SIG-M5 treated with dmso at 0.1 percent for 504 hours (cell line): ENCODE data around the gene RHBDF2.
A peak's percentile ranks its signal among the peaks of the same experiment; 100 is the strongest.

Experiments
- DNase-seq: peaks from one replicate; lab custom pipeline; 2025; ENCODE audit not compliant: unreplicated experiment; lab: John Stamatoyannopoulos, UW

RHBDF2 gene

DNA sequence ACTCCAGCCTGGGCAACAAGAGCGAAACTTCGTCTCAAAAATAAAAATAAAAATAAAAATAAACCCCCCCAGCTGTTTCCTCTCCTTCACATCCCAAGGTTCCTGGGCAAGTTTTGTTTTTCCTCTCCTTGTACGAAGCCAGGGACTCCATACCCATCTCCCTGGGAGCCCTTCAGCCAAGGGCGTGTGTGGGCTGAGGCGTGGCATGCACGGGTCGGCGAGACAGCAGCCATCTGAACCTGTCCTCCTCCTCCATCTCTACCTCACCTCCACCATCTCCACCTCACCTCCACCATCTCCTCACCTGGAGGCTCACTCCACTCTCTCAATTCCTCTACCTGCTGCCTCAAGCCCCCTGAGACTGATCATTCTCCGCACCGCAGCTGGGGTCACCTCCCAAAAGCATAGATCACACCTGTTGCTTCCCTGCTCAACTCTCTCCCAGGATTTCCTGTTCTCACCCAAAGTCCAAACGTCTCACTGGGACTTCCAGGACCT, 16.9 kb downstream of the RHBDF2 start:
- no peak for DNase-seq

DNA sequence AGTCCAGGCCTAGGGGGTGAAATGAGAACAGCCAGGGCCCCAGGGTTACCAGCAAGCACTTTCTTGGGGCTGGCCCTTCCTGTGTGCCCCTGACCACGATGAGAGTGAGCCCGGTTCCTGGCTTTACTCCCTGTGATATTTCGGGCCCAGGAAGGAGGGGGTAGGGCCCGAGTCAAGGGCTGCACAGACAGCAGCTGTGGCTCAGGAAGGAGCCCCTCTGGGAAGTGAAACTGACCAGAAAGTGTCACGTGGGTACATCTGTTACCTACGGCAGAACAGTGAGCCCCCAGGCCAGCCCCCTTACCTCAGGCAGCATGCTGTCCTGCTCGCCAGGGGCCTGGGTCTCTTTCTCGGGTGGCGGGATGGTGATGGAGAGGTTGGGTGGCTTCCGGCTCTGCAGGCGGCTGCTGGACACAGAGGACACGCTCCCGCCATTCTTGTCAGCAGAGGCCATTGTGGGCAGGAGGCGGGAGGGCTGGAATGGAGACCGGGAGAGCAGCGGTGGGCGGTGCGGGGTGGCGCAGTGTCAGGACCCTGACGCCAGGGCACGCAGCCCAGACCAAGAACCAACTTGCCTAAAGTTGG, 20.1 kb downstream of the RHBDF2 start:
- peak; percentile 72 for DNase-seq

- DNase-seq: peak; percentile 71
Measured at GRCh38 chr17:76480632-76481031, 20.6 kb downstream of the RHBDF2 start.

DNA sequence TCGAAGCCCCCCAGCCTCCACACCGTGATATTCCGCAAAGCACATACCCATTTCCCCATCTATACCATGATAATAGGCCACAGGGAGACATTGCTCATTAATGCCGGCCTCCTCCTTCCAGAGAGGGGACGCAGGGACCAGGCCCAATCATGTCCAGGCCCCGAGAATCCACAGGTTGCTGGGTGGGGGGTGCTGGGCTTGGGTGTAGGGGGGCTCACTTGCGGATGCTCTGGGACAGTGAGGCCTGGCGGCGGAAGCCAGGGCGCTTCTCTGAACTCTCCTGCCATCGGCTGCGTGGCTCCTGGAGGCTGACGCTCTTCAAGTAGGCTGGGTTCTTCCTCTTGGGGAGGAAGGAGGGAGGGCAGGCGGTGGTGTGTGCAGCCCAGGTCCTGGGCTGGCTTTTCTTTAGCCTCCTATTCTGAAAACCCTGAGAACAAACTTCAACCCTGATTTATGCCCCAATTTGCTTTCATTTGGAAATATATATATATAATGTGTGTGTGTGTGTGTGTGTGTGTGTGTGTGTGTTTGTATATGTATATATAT, 21.6 kb downstream of the RHBDF2 start:
- no peak for DNase-seq

- DNase-seq: no peak
Measured at GRCh38 chr17:76478730-76479514, 22.3 kb downstream of the RHBDF2 start.

DNA sequence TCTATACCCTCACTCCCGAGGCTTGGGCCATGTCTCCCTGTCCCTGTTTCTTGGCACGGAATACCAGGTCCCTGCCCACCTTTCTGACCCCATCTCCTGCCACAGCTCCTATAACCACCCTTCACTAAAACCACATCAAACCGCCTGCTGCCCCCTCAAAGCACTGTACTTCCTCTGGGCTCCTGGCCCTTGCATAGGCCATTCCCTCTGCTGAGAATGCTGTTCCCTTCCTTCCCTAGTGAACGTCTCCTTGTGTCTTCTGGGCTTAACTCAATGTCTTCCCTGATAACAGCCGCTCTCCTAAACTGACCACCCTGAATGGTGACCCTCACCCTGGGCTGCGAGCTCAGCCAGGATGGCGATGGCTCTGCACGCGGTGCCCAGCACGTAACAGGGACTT, 23.1 kb downstream of the RHBDF2 start:
- DNase-seq: no peak

DNA sequence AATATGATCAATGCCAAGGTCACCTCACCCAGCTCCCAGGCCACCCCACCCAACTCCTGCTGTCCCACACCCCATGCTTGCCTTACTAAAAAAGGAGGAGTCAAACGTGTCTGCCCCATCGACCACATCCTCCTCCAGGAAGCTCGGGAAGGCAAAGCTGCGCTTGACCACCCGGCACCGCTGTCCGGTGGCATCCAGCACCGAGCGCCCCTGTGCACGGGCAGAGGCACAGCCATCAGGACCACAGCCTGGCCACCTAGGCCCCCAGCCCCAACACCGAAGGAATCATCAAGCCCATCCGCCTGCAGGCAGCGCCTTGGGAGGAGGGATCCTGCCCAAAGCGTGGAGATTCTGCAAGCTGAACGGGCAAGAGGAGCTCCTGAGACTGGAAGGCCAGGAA, 23.6 kb downstream of the RHBDF2 start:
- DNase-seq: no peak

DNA sequence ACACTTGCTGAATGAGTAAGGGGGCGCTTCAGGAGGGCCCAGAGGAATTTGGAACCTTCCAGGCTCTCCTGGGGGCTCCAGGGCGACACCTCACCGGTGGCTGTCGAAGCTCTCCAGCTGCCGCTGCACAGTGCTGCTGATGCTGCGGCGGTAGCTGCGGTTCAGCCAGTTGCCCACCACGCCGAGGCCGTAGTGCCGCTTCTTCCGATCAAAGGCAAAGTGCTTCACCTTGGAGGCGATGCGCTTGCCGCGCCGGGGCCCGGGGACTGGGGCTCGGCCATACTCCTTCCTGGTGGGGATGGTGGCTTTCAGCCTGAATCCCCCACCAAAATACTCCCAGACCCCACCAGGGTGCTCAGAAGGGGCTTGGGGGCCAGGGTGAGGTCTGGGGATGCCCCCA, 24.5 kb downstream of the RHBDF2 start:
- no peak for DNase-seq

GRCh38 chr17:76475302-76475701, 25.9 kb downstream of the RHBDF2 start:
- DNase-seq: no peak

DNA sequence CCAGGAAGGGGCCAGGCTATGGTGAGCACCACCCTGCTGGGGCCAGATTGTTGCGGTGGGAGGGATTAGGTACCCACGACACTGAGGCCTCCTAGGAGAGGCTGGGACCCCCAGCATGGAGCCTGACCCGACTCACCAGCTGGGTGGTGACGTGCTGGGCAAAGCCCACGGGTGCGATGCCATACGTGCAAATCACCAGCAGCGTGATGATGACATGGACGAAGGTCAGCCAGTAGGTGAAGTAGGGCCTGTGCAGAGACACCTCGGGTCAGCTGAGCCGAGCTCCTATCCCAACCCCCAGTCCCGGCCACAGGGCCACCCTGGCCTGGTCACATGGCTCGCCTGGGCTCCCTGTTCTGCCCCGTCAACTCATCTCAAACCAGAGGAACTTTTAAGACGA, 26.3 kb downstream of the RHBDF2 start:
- no peak for DNase-seq

DNA sequence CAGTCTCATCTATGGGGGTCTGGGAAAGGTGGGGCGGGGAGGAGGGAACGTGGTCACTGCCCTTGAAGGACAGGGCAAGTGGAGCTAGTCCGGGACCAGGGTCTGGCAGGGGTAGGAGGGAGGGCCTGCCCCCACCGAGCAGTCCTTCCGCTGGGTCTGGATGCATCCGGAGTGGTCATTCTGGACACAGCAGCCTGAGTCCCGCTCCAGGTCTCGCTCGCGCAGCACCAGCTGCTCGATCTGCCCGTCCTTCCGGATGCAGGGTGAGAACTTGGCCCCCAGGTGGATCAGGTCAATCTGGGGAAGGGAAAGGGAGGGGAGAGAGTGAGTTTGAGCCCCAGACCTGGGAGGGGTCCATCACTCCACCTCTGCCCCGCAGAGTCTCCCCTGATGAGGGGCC, 27.0 kb downstream of the RHBDF2 start:
- no peak for DNase-seq

- DNase-seq: no peak
Measured at GRCh38 chr17:76473541-76473985, 27.7 kb downstream of the RHBDF2 start.

DNA sequence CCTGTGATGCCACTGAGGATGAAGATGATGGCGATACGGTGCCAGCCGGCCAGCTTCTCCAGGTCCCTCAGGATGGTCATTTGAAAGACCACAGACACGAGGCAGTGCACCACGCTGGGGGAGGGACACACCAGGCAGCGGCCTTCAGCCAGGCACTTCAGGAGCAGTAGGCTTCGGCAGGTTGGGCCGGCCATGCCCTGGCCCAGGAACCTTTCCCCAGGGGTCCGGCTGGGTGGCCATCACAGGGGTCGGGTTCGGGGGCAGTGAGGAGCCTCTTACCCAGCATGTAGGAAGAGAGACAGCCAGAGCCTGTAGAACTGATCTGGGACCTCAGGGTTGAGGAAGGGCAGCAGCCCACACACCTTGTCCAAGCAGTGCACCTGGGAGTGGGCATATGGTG, 28.5 kb downstream of the RHBDF2 start:
- DNase-seq: no peak

GRCh38 chr17:76472258-76472645, 29.0 kb downstream of the RHBDF2 start:
- DNase-seq: no peak

DNA sequence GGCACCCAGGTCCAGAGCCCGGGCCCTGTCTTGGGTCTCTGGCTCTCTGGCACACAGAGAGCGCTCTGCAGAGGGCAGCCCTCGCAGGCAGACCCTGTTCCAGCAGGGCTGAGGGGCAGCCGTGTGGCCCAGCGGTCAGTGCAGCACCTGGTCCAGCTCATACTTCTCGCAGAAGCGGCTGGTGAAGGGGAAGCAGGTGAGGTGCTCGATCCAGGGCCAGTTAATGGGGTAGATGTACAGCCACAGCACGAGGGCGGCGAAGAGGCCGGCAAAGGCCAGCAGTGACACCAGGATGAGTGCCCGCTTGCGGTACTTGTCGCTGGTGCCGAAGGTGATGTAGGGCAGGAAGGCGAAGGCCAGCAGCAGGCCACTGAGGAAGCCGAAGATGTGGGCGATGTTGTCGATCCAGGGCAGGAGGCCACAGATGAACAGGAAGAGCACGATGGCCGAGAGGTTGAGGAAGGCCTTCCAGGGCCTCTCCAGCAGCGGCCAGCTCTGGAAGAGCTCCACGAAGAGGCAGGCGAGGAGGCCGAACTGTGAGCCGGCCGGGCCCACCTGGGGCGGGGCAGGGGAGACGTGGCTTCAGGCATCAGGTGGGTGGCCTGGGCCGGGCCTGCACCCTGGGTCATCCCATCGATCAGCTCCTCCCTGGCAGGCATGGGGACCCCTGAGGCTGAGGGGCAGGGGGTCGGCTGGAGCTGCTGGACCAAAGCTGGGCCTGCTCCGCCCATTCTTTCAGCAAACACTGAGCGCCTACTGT, 29.5 kb downstream of the RHBDF2 start:
- no peak for DNase-seq

GRCh38 chr17:76469991-76470739, 31.1 kb downstream of the RHBDF2 start:
- DNase-seq: no peak

DNA sequence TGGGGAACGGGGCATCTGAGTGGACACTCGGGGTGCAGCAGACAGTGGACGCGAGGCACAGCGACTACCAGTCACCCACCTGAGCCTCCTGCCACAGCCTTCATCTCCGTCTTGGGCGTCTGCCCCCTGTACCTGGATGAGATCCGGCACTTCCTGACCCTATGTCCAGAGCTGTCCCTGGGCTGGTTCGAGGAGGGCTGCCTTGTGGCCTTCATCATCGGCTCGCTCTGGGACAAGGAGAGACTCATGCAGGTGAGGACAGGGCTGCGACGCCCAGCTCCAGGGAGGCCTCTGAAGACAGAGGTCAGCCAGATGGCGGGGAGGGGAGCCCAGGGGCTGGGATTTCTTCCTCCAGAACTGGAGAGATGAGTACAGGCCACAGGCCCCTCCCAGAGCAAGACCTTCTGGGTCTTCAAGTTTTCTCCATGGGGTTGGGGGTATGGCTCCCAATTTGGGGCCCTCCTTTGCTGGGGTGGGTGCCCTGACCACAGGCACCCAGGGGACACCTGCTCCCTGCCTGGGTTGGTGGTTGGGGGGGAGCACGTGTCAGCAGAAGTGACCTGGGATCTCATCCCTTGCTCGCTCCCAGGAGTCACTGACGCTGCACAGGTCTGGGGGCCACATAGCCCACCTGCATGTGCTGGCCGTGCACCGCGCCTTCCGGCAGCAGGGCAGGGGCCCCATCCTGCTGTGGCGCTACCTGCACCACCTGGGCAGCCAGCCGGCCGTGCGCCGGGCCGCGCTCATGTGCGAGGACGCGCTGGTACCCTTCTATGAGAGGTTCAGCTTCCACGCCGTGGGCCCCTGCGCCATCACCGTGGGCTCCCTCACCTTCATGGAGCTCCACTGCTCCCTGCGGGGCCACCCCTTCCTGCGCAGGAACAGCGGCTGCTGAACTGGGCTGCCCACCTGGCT, 31.9 kb downstream of the RHBDF2 start:
- DNase-seq: no peak

DNA sequence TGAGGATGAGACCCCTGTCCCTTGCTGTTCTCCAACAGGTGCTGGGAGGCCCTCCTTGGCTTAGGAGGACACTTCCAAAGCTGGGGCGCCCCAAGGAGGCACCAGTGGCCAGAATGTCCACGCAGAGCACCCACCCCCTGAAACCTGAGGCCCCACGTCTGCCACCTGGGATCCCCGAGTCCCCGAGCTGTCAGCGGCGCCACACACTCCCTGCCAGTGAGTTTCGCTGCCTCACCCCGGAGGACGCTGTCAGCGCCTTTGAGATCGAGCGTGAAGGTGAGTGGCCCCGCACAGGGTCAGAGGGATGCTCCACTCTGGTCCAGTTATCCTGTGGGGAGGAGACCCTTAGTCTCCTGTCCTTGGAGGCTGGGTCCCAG, 32.6 kb downstream of the RHBDF2 start:
- DNase-seq: no peak

DNA sequence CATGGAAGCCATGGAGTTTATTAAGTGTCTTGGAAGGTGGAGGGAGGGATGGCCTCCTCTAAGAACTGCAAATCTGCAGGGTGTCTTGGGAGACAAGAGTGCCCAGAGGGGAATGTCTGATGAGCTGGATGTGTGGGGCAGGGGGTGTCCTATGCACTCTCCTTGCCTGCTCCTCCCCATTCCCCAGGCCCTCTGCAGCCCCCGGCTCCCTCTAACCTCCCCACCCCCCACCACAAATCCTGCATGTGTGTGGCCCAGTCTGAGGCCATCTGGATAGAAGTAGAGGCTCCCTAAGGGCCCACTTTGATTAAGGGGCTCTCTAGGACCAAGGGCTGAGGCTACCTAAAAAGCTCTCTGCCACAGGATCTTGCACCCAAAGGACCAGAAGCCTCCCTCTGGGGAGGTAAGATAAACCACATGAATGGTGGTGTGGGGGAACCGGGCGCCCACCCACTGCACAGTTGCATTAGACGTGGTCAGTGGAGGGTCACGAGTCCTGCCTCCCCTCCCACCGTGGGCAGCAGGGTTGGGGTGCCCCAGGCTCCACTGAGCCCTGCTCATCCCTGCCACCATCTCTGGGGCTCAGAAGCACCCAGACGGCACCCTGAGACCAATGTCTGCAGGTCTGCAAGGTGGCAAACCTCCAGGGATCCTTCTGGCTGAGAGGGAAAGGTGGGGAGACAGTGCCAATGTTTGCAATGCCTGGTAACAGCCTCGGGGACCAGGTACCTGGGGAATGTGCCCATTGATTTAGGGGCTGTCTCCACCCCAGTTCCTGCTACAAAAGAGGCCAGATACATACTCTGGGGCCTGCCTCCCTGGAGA, 33.2 kb downstream of the RHBDF2 start:
- no peak for DNase-seq
